Endodermal cell (in vitro differentiated cells): ENCODE data around the gene EIF4E3. TPM values are rescaled to one million over a fixed set of nuclear protein-coding genes. Genes with fewer than 3 reads are reported as not detected.

Experiments
- DNase-seq: peaks from one replicate; pipeline ENCODE4 v3.0.0-alpha.2; 2017
- H3K27ac ChIP-seq: 2 replicates; pipeline ENCODE4 v1.5.1; 2013; ENCODE audit warnings: mild to moderate bottlenecking, low read depth, low read length, moderate library complexity
- H3K27me3 ChIP-seq: 2 replicates; pipeline ENCODE4 v1.6.1; 2013; ENCODE audit warnings: mild to moderate bottlenecking, low read length, moderate library complexity; ENCODE audit not compliant: insufficient read depth, control insufficient read depth, poor library complexity, severe bottlenecking
- H3K36me3 ChIP-seq: 2 replicates; pipeline ENCODE4 v1.7.0; 2013; ENCODE audit warnings: mild to moderate bottlenecking, low read length, moderate library complexity; ENCODE audit not compliant: control insufficient read depth, insufficient read depth
- H3K4me1 ChIP-seq: one replicate; pipeline ENCODE4 v1.7.0; 2013; ENCODE audit warnings: low read length; ENCODE audit not compliant: control insufficient read depth, insufficient read depth
- H3K4me3 ChIP-seq: 2 replicates; pipeline ENCODE4 v1.5.1; 2013; ENCODE audit warnings: mild to moderate bottlenecking, low read length, moderate library complexity
- H3K9ac ChIP-seq: 2 replicates; pipeline ENCODE4 v1.6.1; 2013; ENCODE audit warnings: mild to moderate bottlenecking, low read length, moderate library complexity; ENCODE audit not compliant: poor library complexity, severe bottlenecking; ENCODE audit errors: extremely low read depth
- H3K9me3 ChIP-seq: 2 replicates; pipeline ENCODE4 v1.6.1; 2013; ENCODE audit warnings: mild to moderate bottlenecking, low read length, moderate library complexity; ENCODE audit not compliant: control insufficient read depth
- H3K27ac Mint-ChIP-seq: 2 replicates; pipeline ENCODE4 v1.8.0; 2020; ENCODE audit warnings: mixed read lengths
- H3K27me3 Mint-ChIP-seq: 2 replicates; pipeline ENCODE4 v1.8.0; 2021; ENCODE audit warnings: mild to moderate bottlenecking, mixed read lengths; ENCODE audit not compliant: insufficient read depth
- H3K36me3 Mint-ChIP-seq: 2 replicates; pipeline ENCODE4 v1.8.0; 2020; ENCODE audit warnings: low read depth, mixed read lengths
- H3K4me1 Mint-ChIP-seq: 2 replicates; pipeline ENCODE4 v1.8.0; 2020; ENCODE audit warnings: mixed read lengths
- H3K4me3 Mint-ChIP-seq: 2 replicates; pipeline ENCODE4 v1.8.0; 2020; ENCODE audit warnings: mild to moderate bottlenecking, moderate library complexity, mixed read lengths
- H3K9me3 Mint-ChIP-seq: 2 replicates; pipeline ENCODE4 v1.8.0; 2020; ENCODE audit warnings: mild to moderate bottlenecking, mixed read lengths
- CTCF ChIP-seq: fragments of 200-600 bp; sonication (generic); conservative IDR thresholded peaks from 2 replicates; pipeline ENCODE4 v1.5.0; 2021; ENCODE audit warnings: antibody characterized with exemption, mild to moderate bottlenecking
- WGBS, 2 experiments: methylation state at CpG; one replicate each; pipeline versions ENCODE4 v1.1.5 to v1.1.7; 2013; ENCODE audit warnings: missing lambda C conversion rate in 2 of 2, mixed read lengths in 1 of 2; ENCODE audit not compliant: insufficient coverage in 1 of 2, insufficient read length in 1 of 2; 5-methylcytosine and 5-hydroxymethylcytosine counted together
- total RNA-seq, 2 donors: library from RNA; stranded (reverse); fragmentation: NEBNext Ultra II Directional in 1 of 2; extraction: Animal tissue kit (Norgen Biotek cat#: 25700) in 1 of 2; gene quantifications; 2 replicates in 1 of 2; 3 replicates in 1 of 2; pipeline ENCODE4 v1.2.1, GENCODE V29; 2021

EIF4E3 gene
- total RNA-seq, 2 donors from 2014 or later = 1.9 to 5.5 TPM

GRCh38 chr3:71636001-71636400, 89.2 kb downstream of the EIF4E3 start:
- WGBS, 2 experiments = 92 to 93% methylated on average over 8 of the region's 9 CpGs
- no peaks in the 10 kb centered on the region for H3K36me3 ChIP-seq
- no peaks in the 10 kb centered on the region for H3K27me3 ChIP-seq
- Mint-ChIP-seq H3K9me3 (peaks cover 7% of the 10 kb centered on the region), H3K4me1 (no peaks in the 10 kb centered on the region), H3K27me3 (peaks cover 3% of the 10 kb centered on the region), H3K36me3 (no peaks in the 10 kb centered on the region), H3K4me3 (no peak overlapping the region), H3K27ac (no peak overlapping the region)
- TF ChIP-seq CTCF = no peak
- H3K9ac ChIP-seq = no peak overlapping the region
- no peak overlapping the region for H3K4me3 ChIP-seq
- DNase-seq = no peak
- no peak overlapping the region for H3K27ac ChIP-seq
- no peaks in the 10 kb centered on the region for H3K9me3 ChIP-seq
- H3K4me1 ChIP-seq = no peaks in the 10 kb centered on the region

- no peaks in the 10 kb centered on the region for H3K9me3 ChIP-seq
- no peaks in the 10 kb centered on the region for H3K4me1 ChIP-seq
- TF ChIP-seq CTCF = no peak
- Mint-ChIP-seq H3K9me3 (peaks cover 10% of the 10 kb centered on the region), H3K27me3 (peaks cover 3% of the 10 kb centered on the region), H3K4me3 (no peak overlapping the region), H3K4me1 (peaks cover 2% of the 10 kb centered on the region), H3K36me3 (no peaks in the 10 kb centered on the region), H3K27ac (no peak overlapping the region)
- DNase-seq = no peak
- H3K36me3 ChIP-seq = no peaks in the 10 kb centered on the region
- no peak overlapping the region for H3K9ac ChIP-seq
- H3K27ac ChIP-seq = no peak overlapping the region
- no peaks in the 10 kb centered on the region for H3K27me3 ChIP-seq
- no peak overlapping the region for H3K4me3 ChIP-seq
Observed at GRCh38 chr3:71634671-71635070, 90.5 kb downstream of the EIF4E3 start.

GRCh38 chr3:71629711-71630110, 95.5 kb downstream of the EIF4E3 start:
- no peak overlapping the region for H3K27ac ChIP-seq
- Mint-ChIP-seq H3K4me3 (no peak overlapping the region), H3K27ac (no peak overlapping the region), H3K36me3 (no peaks in the 10 kb centered on the region), H3K27me3 (no peaks in the 10 kb centered on the region), H3K9me3 (peaks cover 10% of the 10 kb centered on the region), H3K4me1 (peaks cover 5% of the 10 kb centered on the region)
- no peaks in the 10 kb centered on the region for H3K36me3 ChIP-seq
- WGBS, 2 experiments = 48% methylated on average over 2 of the region's 2 CpGs; no CpG with 5 or more reads in 1 of the 2 experiments
- H3K9me3 ChIP-seq = no peaks in the 10 kb centered on the region
- DNase-seq = no peak
- no peaks in the 10 kb centered on the region for H3K4me1 ChIP-seq
- H3K9ac ChIP-seq = no peak overlapping the region
- TF ChIP-seq CTCF = no peak
- H3K27me3 ChIP-seq = no peaks in the 10 kb centered on the region
- no peak overlapping the region for H3K4me3 ChIP-seq
